Measurements from ENCODE around the gene TRAF4.

TRAF4 gene

DNA sequence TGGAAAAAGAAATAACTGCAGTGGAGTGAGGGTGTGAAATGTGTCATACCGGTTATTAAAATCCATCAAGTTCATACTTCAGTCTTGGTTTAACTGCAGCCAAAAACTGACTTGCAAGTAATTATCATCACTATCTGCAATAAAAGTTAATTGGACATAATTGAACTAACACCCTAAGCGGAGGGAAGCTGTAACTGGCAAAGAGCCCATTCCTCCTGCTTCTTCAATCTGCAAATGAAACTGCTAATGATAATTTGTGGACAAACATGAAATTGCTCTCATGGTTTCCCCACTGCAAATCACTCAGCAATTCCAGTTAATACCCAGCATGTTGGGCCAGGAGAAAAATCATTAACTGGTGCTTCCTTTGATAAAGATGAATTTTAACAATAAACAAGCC, 52.3 kb downstream of the TRAF4 start:
- no peak for DNase-seq
